Loucy (cell line): ENCODE measurements around the gene TMEM114.

Source experiments
- EZH2phosphoT487 ChIP-seq: fragments of 200-600 bp; IDR thresholded peaks from 2 replicates; pipeline ENCODE4 v1.6.1; 2018; ENCODE audit warnings: antibody characterized with exemption, mild to moderate bottlenecking, moderate library complexity, borderline replicate concordance
- TF ChIP-seq, protein P1 (sequence below): fragments of 200-600 bp; sonication (generic); conservative IDR thresholded peaks from 2 replicates; pipeline ENCODE4 v1.5.1; 2014; ENCODE audit warnings: mild to moderate bottlenecking, antibody characterized with exemption, low read length

DNA sequence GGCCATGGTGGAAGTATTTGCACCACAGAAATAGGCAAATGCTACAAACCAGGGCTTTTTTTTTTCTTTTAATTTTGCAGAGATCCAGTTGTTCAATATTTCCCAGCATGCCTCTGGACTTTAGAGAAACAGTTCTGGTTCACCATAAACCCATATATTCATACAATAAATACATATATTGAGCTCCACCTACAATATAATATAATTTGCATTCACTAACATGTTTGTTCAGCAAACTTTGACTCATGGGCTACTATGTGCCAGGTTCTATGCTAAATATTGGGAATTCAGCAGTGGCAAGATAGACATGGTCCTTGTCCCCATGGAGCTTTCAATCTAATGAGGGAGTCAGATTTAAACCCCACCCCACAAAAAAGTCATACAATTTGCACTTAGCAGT, 3.2 kb downstream of the TMEM114 start:
- TF ChIP-seq, protein P1, sequence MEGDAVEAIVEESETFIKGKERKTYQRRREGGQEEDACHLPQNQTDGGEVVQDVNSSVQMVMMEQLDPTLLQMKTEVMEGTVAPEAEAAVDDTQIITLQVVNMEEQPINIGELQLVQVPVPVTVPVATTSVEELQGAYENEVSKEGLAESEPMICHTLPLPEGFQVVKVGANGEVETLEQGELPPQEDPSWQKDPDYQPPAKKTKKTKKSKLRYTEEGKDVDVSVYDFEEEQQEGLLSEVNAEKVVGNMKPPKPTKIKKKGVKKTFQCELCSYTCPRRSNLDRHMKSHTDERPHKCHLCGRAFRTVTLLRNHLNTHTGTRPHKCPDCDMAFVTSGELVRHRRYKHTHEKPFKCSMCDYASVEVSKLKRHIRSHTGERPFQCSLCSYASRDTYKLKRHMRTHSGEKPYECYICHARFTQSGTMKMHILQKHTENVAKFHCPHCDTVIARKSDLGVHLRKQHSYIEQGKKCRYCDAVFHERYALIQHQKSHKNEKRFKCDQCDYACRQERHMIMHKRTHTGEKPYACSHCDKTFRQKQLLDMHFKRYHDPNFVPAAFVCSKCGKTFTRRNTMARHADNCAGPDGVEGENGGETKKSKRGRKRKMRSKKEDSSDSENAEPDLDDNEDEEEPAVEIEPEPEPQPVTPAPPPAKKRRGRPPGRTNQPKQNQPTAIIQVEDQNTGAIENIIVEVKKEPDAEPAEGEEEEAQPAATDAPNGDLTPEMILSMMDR, result no peak
- TF ChIP-seq EZH2phosphoT487, result no peak
